Measurements from ENCODE around the gene MYH6.
"Not testable (repeated sequence)": the region's sequence is repeated elsewhere in the genome, so short reads cannot be mapped to it uniquely, and the experiment has no call there.

The MYH6 gene

DNA sequence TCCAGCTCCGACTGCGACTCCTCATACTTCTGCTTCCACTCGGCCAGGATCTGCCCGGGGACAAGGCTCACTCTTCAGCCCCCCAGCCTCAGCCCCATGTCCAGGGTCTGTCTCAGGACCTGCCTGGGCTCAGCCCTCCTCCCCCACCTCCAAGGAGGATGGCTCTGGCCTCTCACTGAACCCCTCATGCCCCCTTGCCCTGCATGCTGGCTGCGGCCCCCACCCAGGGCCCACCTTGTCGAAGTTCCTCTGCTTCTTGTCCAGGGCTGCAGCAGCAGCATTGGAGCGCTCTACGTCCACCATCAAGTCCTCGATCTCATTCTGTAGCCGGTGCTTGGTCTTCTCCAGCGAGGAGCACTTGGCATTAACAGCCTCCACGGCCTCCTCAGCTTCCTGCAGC lies 9.2 kb upstream of the MYH6 start:
- H3K27ac ChIP-seq, H3K4me3 ChIP-seq: not testable (repeated sequence)

DNA sequence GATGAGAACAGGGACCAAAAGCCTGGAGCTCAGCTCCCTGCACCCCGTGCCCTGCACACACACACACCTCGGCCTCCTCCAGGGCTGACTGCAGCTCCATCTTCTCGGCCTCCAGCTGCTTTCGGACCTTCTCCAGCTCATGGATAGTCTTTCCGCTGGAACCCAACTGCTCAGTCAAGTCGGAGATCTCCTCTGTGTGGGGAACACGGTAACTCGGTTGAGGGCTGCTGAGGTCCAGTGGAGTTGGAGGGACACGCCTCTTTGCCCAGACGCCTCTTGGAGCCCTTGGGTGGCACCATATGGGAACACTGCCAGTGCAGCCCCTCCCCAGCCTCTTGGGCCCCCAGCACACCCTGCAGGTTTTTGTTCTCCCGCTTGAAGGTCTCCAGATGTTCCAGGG lies 8.7 kb upstream of the MYH6 start:
- H3K27ac ChIP-seq, result no peak overlapping the region

DNA sequence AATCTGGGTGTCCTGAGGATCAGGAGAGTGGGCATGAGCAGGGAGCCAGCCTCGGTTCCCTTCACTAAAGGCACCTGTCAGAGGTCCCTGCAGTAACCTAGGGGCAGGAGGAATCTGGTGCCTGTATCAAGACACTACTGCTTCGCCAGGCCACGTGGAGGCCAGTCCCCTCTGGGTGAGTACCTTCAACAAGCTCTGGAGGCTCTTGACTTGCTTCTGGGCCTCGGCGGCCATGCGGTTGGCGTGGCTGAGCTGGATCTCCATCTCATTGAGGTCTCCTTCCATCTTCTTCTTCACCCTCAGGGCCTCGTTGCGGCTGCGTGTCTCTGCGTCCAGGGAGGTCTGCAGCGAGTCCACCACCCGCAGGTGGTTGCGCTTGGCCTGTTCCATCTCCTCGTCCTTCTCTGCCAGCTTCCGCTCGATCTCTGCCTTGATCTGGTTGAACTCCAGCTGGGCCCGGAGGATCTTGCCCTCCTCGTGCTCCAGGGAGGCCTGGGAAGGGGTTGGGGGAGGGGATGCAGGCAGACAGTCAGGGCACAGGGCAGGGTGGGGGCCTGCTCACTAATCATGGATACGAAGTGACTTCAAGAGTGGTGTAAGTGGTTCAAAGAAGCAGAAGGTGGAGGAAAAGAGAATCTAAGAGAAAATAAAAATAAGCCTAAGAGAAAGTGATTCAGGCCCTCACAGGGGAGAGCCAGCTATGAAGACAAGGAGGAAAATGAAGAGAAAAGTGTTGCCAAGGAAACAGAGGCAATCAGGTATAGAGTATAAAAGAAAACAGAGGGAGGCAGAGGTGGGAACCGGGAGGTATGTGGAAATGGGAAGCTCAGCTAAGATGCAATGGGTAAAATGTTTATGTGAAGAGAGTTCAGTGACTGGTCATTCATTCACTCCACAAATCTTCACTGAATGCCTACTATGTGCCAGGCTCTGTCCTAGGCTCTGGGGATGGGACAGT lies 8.0 kb upstream of the MYH6 start:
- H3K4me3 ChIP-seq, result no peak overlapping the region
- H3K27ac ChIP-seq, result no peak overlapping the region

More for the DNA sequence above, 8.7 kb upstream of the MYH6 start:
- H3K4me3 ChIP-seq, result no peak overlapping the region

DNA sequence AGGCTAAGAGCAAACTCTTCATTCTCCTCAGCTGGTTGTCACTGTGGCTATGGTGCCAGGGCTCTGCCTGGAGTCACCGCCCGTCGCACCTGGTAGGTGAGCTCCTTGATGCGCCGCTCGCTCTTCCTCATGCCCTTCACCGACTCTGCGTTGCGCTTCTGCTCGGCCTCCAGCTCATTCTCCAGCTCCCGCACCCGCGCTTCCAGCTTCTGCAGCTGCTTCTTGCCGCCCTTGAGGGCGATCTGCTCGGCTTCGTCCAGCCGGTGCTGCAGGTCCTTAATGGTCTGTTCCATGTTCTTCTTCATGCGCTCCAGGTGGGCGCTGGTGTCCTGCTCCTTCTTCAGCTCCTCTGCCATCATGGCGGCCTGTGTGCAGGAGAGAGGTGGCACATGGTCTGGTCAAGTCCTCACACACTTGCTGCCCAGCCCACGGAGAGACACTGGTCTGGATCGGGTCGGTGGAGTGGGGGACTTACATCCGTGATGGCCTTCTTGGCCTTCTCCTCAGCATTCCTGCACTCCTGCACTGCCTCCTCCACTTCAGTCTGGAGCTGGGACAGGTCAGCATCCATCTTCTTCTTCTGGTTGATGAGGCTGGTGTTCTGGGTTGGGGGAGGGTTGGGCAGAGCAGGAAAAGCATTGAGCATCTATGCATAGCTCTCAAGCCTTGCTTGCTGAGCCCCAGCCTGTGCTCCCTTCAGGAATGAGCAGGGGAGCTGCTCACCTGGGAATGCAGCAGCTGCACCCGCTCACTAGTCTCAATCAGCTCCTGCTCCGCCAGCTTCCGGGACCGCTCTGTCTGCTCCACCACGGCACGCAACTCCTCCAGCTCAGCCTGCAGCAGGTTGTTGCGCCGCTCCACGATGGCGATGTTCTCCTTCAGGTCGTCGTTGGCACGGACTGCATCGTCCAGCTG lies 7.1 kb upstream of the MYH6 start:
- Histone ChIP-seq H3K27ac (no peak overlapping the region), H3K4me3 (no peak overlapping the region)

DNA sequence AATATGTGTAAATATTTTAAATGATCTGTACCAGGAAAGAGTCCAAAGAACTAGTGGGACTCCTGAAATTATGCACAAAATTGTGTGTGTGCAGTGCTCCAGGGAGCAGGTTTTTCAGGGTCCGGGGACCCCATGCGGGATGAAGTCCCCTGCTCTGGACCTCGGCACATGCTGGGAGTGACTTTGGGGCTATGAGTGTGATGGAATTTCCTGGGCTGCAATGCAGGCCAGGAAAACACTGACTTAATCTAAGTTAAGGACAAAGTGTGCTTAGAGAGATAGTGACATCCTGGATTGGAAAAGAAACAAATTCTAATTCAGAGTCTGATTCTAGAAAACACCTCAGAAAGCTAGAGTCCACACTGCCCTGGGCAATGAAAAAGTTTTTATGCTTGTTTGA lies 6.2 kb upstream of the MYH6 start:
- Histone ChIP-seq H3K27ac (no peak overlapping the region), H3K4me3 (no peak overlapping the region)

DNA sequence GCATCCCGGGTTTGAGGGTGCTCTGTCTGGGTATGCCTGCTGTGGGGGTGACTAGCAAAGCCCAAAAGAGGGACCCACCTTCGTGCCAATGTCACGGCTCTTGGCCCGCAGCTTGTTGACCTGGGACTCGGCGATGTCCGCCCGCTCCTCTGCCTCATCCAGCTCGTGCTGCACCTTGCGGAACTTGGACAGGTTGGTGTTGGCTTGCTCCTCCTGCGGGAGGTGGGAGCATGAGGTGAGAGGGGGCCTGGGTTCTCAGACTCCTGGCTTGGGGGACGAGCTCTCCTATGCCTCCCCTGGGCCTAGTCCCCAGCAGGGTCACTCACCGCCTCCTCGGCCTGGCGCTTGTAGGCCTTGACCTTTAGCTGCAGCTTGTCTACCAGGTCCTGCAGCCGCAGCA lies 5.6 kb upstream of the MYH6 start:
- Histone ChIP-seq H3K27ac (no peak overlapping the region), H3K4me3 (no peak overlapping the region)

DNA sequence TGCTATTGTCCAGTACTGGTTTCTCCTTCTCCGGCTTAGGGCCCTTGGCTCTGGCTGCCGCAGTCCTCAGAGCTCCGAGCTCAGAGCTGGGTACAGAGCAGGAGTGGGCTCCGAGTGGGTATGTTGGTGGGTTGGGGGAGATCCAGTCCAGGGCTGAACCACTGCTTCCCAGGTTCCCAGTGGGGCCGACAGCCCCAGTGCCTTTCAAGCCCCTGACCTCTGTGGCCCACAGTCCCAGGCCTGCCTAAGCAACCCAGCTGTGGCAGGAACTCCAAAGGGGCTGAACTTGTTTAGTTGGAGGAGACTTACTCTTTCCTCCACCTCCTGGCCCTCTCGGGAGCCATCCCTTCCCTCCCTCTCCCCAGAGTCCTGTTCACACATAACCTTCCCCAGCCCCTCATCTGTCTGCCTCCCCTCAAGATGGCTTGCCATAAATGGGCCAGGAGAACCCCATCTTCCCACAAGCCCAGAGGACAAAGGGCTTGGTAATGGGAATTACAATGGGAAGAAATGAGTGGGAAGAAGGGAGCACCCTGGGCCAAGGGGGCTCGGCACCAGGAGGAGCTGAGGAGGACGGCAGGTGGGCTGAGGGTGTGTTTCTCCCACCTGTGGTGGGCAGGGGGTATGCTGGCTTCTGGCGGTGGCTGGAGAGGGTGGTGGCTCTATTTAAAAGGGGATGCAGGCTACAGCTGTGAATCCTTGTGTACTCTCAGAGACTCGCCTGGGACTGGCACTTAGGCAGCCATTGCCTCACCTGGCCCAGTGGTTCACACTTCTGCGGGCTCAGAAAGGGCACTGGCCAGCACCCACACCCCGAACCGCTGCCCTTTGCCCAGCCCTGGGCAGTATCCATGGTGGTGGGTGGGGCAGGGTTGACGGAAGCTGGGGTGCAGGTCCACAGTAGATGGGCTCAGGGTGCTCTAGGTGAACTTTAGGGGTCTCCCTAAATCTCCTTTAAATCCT lies 3.8 kb upstream of the MYH6 start:
- Histone ChIP-seq H3K4me3 (no peak overlapping the region), H3K27ac (no peak overlapping the region)

DNA sequence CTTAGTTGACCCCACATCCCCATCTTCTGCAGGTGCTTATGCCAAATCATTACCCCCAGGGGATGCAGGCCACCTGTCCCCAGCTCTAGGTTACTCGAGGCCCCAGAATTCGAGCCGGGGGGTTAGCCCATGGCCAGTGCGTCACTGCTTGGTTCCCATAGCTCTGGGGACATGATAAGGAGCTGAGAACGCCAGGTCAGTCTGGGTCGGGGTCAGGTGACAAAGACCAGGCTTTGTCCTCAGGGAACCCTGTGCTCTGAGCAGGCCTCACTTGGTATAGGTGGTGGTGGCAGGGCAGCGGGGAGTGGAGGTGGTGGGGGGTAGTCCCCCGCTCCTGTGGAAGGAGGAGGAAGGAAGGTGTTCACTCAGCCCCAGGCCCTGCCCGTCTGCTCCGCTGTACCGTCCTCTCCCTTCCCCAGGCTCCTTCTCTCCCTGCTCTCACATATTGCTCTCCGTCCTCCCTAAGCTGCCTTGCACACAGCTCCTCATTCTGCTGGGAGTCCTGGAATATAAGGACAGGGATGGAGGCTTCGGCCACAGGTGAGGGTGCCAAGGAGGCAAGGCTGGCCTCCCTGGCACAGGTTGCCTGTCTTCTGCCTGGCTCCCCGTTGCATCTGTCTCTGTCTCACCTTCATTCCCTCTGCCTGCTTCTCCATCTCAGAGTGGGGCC lies 2.0 kb upstream of the MYH6 start:
- no peak overlapping the region for H3K4me3 ChIP-seq
- H3K27ac ChIP-seq, result no peak overlapping the region

DNA sequence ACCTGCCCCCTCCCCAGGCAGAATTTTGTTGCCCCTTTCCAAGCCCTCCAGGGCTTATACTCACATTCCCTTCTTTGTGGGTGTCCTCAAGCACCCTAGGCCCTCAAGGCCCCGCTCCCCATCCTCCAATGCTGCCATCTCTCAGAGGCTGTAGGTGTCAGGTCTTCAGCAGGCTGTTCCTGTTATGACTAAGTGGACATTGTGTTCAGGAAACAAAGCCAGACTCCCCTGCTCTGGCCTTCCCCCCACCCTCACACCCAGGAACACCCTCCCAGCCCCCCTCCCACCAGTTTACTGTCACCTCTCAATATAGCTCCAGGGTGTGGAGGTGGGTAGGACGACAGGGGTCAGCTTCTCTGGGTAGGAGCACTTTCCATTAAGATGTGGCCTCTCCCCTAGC lies 1.4 kb upstream of the MYH6 start:
- H3K27ac ChIP-seq, result no peak overlapping the region
- no peak overlapping the region for H3K4me3 ChIP-seq

DNA sequence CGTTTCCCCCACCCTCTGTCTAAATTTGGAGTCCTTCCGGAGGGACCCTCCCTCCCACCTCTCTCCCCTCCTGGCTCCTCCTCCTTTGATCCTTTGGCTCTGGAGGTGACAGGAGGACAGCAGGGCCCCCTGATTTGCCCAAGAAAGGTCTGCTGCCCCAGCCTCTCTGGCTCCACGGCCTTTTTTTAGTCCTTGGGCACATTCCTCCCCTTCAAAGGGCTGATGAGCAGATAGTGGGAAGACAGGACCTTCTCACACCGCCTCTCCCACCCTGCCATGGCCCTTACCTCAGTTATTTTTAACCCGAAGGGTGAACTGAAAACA lies 196 bp upstream of the MYH6 start:
- H3K27ac ChIP-seq, result no peak overlapping the region
- H3K4me3 ChIP-seq, result no peak overlapping the region

DNA sequence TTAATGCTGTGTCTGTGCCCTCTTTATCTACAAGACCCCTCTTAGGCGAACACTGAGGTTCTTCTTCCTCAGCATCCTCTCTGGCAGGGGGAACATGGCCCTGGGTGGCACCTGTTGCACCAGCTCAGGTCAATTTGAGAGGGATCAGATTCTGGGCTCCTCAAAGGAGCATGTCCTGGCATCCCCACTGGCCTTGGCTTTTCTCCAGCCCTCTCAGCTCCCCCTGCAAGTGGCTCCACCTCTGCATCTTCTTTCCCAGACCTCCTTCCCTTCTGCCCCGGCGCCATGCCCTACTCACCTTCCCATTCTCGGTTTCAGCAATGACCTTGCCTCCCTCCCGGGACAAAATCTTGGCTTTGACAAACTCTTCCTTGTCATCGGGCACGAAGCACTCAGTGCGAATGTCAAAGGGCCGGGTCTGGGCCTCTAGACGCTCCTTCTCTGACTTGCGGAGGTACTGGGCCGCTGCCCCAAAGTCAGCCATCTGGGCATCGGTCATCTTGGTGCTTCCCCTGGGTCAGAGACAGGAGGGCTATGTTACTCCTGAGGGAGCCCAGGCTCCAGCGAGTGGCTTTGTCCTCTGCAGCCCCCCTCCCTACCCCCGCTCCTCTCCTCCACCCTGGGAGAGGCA lies 1.2 kb downstream of the MYH6 start:
- Histone ChIP-seq H3K4me3 (no peak overlapping the region), H3K27ac (no peak overlapping the region)

DNA sequence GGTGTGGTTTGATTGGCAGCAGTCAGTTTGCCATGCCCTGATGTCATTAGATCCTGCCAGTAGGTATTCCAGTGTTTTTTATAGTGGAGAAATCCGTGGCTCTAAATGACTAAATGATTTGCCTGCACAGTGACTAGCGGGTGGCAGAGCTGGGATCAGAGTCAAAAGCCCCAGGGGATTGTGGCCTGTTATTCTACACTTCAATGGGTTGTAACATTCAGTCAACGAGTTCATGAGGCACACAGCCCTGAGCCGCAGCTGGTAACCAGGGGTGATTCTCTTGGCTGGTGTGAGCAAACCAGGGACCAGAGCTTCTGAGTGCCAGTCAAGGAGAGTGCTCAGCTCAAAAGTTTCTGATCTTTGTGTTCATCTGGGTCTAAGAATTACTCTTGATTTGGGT lies 1.8 kb downstream of the MYH6 start:
- H3K4me3 ChIP-seq, result no peak overlapping the region
- no peak overlapping the region for H3K27ac ChIP-seq

DNA sequence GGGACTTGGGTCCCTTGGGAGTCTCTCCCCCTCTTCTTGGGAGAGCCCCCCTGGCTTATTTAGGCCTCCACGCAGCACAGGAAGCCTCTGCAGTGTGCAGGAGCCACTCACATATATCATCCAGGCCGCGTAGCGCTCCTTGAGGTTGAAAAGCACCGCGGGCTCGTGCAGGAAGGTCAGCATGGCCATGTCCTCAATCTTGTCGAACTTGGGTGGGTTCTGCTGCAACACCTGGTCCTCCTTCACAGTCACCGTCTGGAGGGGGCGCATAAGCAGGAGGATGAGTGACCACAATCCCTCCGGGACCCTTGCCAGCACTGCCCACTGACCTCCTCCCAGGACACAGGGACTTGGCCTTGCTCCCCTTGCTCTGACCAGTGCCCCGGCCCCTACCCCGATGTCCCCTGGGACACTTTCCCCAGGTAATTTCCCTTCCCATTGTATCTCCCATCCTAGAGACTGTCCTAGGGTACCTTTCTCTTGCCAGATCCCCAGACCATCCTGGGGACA lies 2.5 kb downstream of the MYH6 start:
- H3K4me3 ChIP-seq, result no peak overlapping the region
- H3K27ac ChIP-seq, result no peak overlapping the region

DNA sequence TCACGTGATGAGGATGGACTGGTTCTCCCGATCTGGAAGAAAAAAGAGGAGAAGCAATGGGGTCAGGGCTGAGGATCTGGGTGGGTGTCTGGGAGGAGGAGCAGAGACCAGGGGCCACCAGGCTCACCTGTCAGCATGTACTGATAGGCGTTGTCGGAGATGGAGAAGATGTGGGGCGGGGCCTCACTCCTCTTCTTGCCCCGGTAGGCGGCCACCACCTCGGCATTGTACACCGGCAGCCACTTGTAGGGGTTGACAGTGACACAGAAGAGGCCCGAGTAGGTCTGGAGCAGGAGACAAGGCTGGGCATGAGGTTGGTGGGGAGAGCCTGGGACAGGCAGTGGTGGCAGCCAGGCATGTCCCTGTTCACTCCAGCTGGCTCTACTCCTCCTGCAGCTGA lies 3.0 kb downstream of the MYH6 start:
- no peak overlapping the region for H3K4me3 ChIP-seq
- H3K27ac ChIP-seq, result no peak overlapping the region

DNA sequence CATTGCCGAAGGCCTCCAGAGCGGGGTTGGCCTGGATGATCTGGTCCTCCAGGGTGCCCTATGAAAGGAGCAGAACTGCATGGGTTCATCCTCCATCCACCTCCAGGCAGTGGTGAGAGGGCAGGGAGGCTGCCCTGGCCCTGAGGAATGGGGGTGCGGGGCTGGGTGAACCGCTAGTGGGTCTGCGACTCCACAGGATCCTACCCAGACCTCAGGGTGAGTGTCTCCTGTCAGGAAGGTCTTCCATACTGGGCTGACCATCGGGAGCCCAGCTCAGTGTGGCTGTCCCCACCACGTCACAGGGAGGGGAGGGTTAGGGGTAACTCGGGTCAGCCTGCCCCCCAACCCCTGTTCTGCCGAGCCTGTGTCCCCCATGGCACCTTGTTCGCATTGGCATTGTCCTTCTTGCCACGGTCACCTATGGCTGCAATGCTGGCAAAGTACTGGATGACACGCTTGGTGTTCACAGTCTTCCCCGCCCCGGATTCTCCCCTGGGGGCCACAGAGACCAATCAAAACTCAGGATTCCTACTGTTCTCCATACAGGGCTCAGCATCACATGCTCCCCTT lies 3.7 kb downstream of the MYH6 start:
- Histone ChIP-seq H3K27ac (no peak overlapping the region), H3K4me3 (no peak overlapping the region)

DNA sequence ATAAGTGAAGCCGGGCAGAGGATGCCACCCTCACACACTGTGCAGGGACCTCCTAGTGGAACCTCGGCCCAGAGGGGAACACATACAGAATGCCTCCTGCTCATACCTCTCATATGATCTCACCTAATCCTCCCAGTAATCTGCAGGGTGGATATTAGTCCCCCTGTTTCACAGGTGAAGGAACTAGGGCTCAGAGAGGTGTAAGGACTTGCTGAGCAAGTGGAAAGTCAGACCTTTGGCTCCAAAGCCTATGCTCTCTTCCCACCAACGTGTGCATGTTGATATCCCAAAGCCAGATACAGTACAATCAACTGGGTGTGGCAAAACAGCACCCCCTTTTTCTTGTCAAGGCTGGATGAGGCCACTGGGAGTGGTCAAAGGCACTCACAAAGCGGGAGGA lies 4.2 kb downstream of the MYH6 start:
- H3K27ac ChIP-seq, result no peak overlapping the region
- H3K4me3 ChIP-seq, result no peak overlapping the region

DNA sequence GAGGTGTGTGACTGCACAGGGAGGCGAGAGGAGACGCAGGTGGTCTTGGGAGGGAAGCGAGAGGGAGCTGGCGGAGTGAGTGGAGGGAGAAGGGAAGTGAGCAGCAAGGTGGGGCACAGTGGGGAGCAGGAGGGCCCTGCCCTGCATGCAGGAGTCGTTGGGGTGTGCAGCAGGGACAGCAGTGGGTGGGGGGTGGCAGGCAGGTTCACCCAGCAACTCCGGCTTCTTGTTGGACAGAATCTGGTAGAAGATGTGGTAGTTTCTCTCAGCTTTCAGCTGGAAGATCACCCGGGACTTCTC lies 5.0 kb downstream of the MYH6 start:
- no peak overlapping the region for H3K4me3 ChIP-seq

DNA sequence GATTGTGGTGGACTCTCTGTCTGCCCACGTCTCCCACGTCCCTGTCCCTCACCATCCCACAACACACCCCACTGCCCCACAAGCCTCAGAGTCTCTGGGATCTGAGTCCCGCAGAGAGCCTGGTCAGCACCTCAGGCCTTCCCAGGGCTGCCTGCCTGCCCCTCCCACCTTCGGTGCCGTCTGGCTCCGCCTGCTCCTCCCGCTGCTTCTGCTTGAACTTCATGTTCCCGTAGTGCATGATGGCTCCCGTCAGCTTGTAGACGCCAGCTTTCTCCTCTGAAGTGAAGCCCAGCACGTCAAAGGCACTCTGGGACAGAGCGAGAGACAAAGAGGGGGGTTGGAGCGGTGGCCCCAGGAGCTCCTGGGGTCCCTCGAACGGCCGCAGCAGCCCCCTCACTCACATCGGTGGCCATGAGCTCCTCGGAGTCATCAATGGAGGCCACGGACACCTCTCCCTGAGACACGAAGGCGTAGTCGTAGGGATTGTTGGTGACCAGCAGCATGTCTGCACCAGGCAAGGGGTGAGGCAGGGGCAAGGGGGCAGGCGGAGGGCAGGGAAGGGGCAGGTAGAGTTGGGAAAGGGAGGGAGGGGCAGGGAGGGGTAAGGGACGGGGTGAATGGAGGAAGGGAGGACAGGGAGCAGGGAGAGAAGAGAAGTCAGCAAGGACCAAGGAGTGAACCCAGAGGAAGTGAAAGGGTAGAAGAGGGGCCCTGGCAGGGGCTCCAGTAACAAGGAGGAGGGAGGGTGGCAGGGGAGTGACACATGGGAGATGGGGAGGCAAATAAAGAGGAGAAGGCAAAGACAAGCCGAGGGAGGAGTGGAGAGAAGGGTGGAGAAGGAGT lies 5.6 kb downstream of the MYH6 start:
- Histone ChIP-seq H3K27ac (no peak overlapping the region), H3K4me3 (no peak overlapping the region)

More for the DNA sequence above, 5.0 kb downstream of the MYH6 start:
- no peak overlapping the region for H3K27ac ChIP-seq

Data from skin epidermis (tissue), 12 donors.